Caco-2 (cell line): ENCODE measurements around the gene OR2T12. TPM values are rescaled to one million over a fixed set of nuclear protein-coding genes. Genes with fewer than 3 reads are reported as not detected.
A peak's percentile ranks its signal among the peaks of the same experiment; 100 is the strongest.

Experiments
- BruUV-seq: library from RNA; stranded (reverse); fragments of 400-500 nt; replicated peaks from 2 replicates; lab custom pipeline; 2021; lab: Mats Ljungman, UMichigan
- CTCF ChIA-PET: fragments of 300-600 bp; sonication (Branson Sonifier 250); formaldehyde crosslinking; loops from one replicate; lab custom pipeline; 2022; ENCODE audit warnings: antibody characterized with exemption; lab: Charles Lee
- POLR2A ChIA-PET: fragments of 300-600 bp; sonication (Branson Sonifier 250); formaldehyde crosslinking; loops from one replicate; lab custom pipeline; 2022; ENCODE audit warnings: antibody characterized with exemption; lab: Charles Lee
- DNase-seq, 2 experiments: peaks; one replicate each; pipeline versions ENCODE4 v3.0.0 to v3.0.0-alpha.2; 2020 to 2022
- H3K27me3 ChIP-seq: replicated peaks from 2 replicates; pipeline ENCODE4 v1.6.0; 2011; ENCODE audit warnings: low read length; ENCODE audit not compliant: control insufficient read depth, insufficient read depth
- H3K36me3 ChIP-seq: 2 replicates; pipeline ENCODE4 v1.5.1; 2011; ENCODE audit warnings: low read length; ENCODE audit not compliant: control insufficient read depth, insufficient read depth
- H3K4me1 ChIP-seq: fragments of 250-450 bp; sonication (Bioruptor Pico); 2 replicates; pipeline ENCODE4 v1.5.1; 2020; ENCODE audit warnings: mild to moderate bottlenecking
- H3K4me3 ChIP-seq: 2 replicates; pipeline ENCODE4 v1.5.1; 2011; ENCODE audit warnings: low read depth, mild to moderate bottlenecking, control low read depth, low read length
- H3K9me3 ChIP-seq: fragments of 250-450 bp; sonication (Bioruptor Pico); 2 replicates; pipeline ENCODE4 v1.5.1; 2020; ENCODE audit warnings: mild to moderate bottlenecking, moderate library complexity
- H3K27ac Mint-ChIP-seq: one replicate; pipeline ENCODE4 v1.8.0; 2022; ENCODE audit warnings: mixed read lengths; ENCODE audit not compliant: unreplicated experiment
- H3K27me3 Mint-ChIP-seq: one replicate; pipeline ENCODE4 v1.8.0; 2022; ENCODE audit warnings: mixed read lengths; ENCODE audit not compliant: insufficient read depth, unreplicated experiment
- H3K36me3 Mint-ChIP-seq: one replicate; pipeline ENCODE4 v1.8.0; 2022; ENCODE audit warnings: mild to moderate bottlenecking, mixed read lengths; ENCODE audit not compliant: insufficient read depth, unreplicated experiment
- H3K4me1 Mint-ChIP-seq: one replicate; pipeline ENCODE4 v1.8.0; 2022; ENCODE audit warnings: low read depth, mixed read lengths; ENCODE audit not compliant: unreplicated experiment
- H3K4me3 Mint-ChIP-seq: one replicate; pipeline ENCODE4 v1.8.0; 2022; ENCODE audit warnings: mild to moderate bottlenecking, moderate library complexity, mixed read lengths; ENCODE audit not compliant: unreplicated experiment
- H3K9me3 Mint-ChIP-seq: one replicate; pipeline ENCODE4 v1.8.0; 2022; ENCODE audit warnings: mixed read lengths; ENCODE audit not compliant: unreplicated experiment
- CTCF ChIP-seq, 2 experiments: fragments of 200-600 bp in 1 of 2; IDR thresholded peaks; 1 replicate in 1 of 2; 2 replicates in 1 of 2; pipeline versions ENCODE4 v1.5.1 to v1.8.0; 2011 to 2022; ENCODE audit warnings: antibody characterized with exemption in 1 of 2, control low read depth in 1 of 2, inconsistent platforms in 1 of 2, low read depth in 1 of 2, low read length in 1 of 2, mild to moderate bottlenecking in 1 of 2, moderate library complexity in 1 of 2; ENCODE audit not compliant: insufficient read depth in 1 of 2, severe bottlenecking in 1 of 2, unreplicated experiment in 1 of 2
- intact Hi-C: fragments of 100-400 bp; cut with micrococcal nuclease; formaldehyde crosslinking; loops from one replicate; pipeline ENCODE4 v1.10.0; 2022; ENCODE audit not compliant: unreplicated experiment
- total RNA-seq: library from RNA; stranded (reverse); gene quantifications from 2 replicates; pipeline ENCODE4 v1.2.3, GENCODE V29; 2022

OR2T12 gene
- total RNA-seq, 1 experiment from 2014 or later: not detected

- Mint-ChIP-seq H3K27me3 (peaks cover 16% of the 10 kb centered on the region), H3K36me3 (no peaks in the 10 kb centered on the region), H3K27ac (no peak overlapping the region), H3K9me3 (no peaks in the 10 kb centered on the region), H3K4me1 (no peaks in the 10 kb centered on the region), H3K4me3 (peak overlapping the region; percentile 35)
- H3K27me3 ChIP-seq: no peaks in the 10 kb centered on the region
- intact Hi-C loops: loop anchor here (1.0 kb wide), 1 partner anchor 564 kb away; no protein-coding TSS in a partner anchor
- no peaks in the 10 kb centered on the region for H3K4me1 ChIP-seq
- DNase-seq: peak; percentile 43 to 48
- no peak overlapping the region for H3K4me3 ChIP-seq
- H3K9me3 ChIP-seq: no peaks in the 10 kb centered on the region
- no TSS peak for BruUV-seq
- TF ChIP-seq CTCF (IDR thresholded peaks at IDR 0.05; ENCODE audit: insufficient read depth in 1 of 2, low read depth in 1 of 2, low read length in 1 of 2, severe bottlenecking in 1 of 2, unreplicated experiment in 1 of 2): peak; percentile 68 to 76
- ChIA-PET POLR2A (no interaction called here), CTCF (no interaction called here)
- no peaks in the 10 kb centered on the region for H3K36me3 ChIP-seq
These were observed 60.0 kb downstream of the OR2T12 start for GRCh38 chr1:248243204-248243603.

Other genes with a start within 250 kb of the OR2T12 start
- gene OR2L13, start 208.2 kb downstream of the OR2T12 start, total RNA-seq: not detected in 2 replicates
- gene OR2M5, start 158.3 kb downstream of the OR2T12 start, total RNA-seq: not detected in 2 replicates
- gene OR2M2, start 128.6 kb downstream of the OR2T12 start, total RNA-seq: not detected in 2 replicates
- gene OR2M3, start 106.2 kb downstream of the OR2T12 start, total RNA-seq: not detected in 2 replicates
- not detected in 2 replicates for gene OR2M4, start 72.0 kb downstream of the OR2T12 start, total RNA-seq
- not detected in 2 replicates for gene OR2T33, start 25.4 kb downstream of the OR2T12 start, total RNA-seq
- not detected in 2 replicates for gene OR2M7, start 21.1 kb upstream of the OR2T12 start, total RNA-seq
- not detected in 2 replicates for gene OR14C36, start 45.4 kb upstream of the OR2T12 start, total RNA-seq
- not detected in 2 replicates for gene OR2T4, start 58.2 kb upstream of the OR2T12 start, total RNA-seq
- gene OR2T6, start 72.3 kb upstream of the OR2T12 start, total RNA-seq: not detected in 2 replicates
- not detected in 2 replicates for gene OR2T1, start 99.6 kb upstream of the OR2T12 start, total RNA-seq
- gene OR2T2, start 142.2 kb upstream of the OR2T12 start, total RNA-seq: not detected in 2 replicates
- gene OR2T3, start 169.9 kb upstream of the OR2T12 start, total RNA-seq: not detected in 2 replicates
- gene OR2T5, start 185.2 kb upstream of the OR2T12 start, total RNA-seq: not detected in 2 replicates
- not detected in 2 replicates for gene OR2G6, start 204.6 kb upstream of the OR2T12 start, total RNA-seq